GM20000 (cell line): ENCODE data around the gene KIAA1614.

Experiments
- DNase-seq: peaks from one replicate; pipeline ENCODE4 v3.0.0; 2012; ENCODE audit warnings: low spot score
- CTCF ChIP-seq: IDR thresholded peaks from 2 replicates; pipeline ENCODE4 v1.5.1; 2012; ENCODE audit warnings: mild to moderate bottlenecking, control low read depth; ENCODE audit errors: extremely low read depth, missing control alignments

KIAA1614 gene

GRCh38 chr1:180937624-180938225 lies 25.0 kb downstream of the KIAA1614 start:
- TF ChIP-seq CTCF = no peak
- no peak for DNase-seq

- TF ChIP-seq CTCF = no peak
- DNase-seq = no peak
These were observed 26.5 kb downstream of the KIAA1614 start for GRCh38 chr1:180939073-180939710.

- DNase-seq = no peak
- no peak for TF ChIP-seq CTCF
These were observed 27.0 kb downstream of the KIAA1614 start for GRCh38 chr1:180939711-180940103.

- DNase-seq = no peak
- TF ChIP-seq CTCF = no peak
These were observed 27.7 kb downstream of the KIAA1614 start for GRCh38 chr1:180940445-180940844.

GRCh38 chr1:180941518-180942275 lies 29.0 kb downstream of the KIAA1614 start:
- no peak for DNase-seq
- no peak for TF ChIP-seq CTCF

GRCh38 chr1:180945151-180945550 lies 32.5 kb downstream of the KIAA1614 start:
- TF ChIP-seq CTCF = no peak

GRCh38 chr1:180945551-180945950 lies 32.9 kb downstream of the KIAA1614 start:
- no peak for DNase-seq
- TF ChIP-seq CTCF = no peak

More at GRCh38 chr1:180945151-180945550, 32.5 kb downstream of the KIAA1614 start:
- DNase-seq = no peak
